Measurements from ENCODE around the gene SDHC.

GRCh38 chr1:161379071-161379470, 64.9 kb downstream of the SDHC start:
- no peak for TF ChIP-seq CTCF (IDR thresholded peaks at IDR 0.05)
- no peak for TF ChIP-seq POLR2A (IDR thresholded peaks at IDR 0.05)

All from ovary (tissue), 3 donors.